ENCODE data around the gene KDM7A. TPM values are rescaled to one million over a fixed set of nuclear protein-coding genes. Genes with fewer than 3 reads are reported as not detected.

Gene KDM7A
- total and polyA plus RNA-seq, 10 of the 15 experiments (the other 5 are each of a cell fraction or from before 2014, with no cell fraction given): 0.07 to 0.96 (median 0.74) TPM

DNA sequence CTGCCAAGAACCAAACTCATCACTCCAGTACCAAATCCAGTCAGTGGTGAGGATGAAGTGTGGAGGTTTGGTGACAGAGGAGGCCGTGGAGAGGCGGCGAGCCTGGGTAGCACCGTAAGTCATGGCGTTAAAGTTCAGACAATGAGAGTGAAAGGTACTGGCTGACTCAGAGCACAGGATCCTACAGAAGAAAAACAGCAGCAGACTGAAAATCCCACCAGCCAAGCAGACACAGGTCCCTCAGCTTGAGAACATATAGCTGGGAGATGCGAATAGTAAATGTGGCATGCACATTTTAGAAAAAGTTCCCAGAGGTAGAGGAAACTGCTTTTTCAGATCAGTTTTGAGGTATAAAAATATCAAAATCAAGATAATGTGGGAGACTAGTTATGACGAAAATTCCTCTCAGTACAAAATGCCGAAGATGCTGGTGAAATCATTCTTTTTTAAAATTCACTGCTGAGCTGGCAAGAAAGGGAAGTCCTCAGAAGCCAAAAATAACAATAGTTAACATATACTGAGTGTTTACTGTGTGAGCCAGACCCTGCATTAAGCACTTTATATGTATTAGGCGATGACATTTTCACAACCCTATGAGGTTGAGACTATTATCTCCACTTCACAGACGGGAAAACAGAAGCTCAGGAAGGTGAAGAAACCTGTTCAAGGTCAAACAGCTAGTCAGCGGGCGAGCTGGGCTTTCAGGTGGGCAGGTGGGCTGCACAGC is 135.0 kb downstream of the KDM7A start:
- Histone ChIP-seq H3K79me2 (ENCODE audit: control insufficient read depth, insufficient read depth, low read length) (no peaks in the 10 kb centered on the region), H2AFZ (ENCODE audit: control insufficient read depth, low read depth, low read length) (no peak overlapping the region), H3K4me2 (ENCODE audit: control insufficient read depth, insufficient read depth) (no peak overlapping the region), H3K9ac (ENCODE audit: control insufficient read depth, insufficient read depth, low read length) (no peak overlapping the region), H3K27ac (ENCODE audit: control insufficient read depth, insufficient read depth) (no peak overlapping the region), H4K20me1 (ENCODE audit: control insufficient read depth, insufficient read depth) (peaks cover 3% of the 10 kb centered on the region; the same call in 1 of the 2 replicates), H3K9me3 (replicated peaks; ENCODE audit: control insufficient read depth, insufficient read depth, low read length) (no peaks in the 10 kb centered on the region), H3K4me3 (no peak overlapping the region), H3K36me3 (ENCODE audit: control insufficient read depth in 2 of 2, insufficient read depth in 2 of 2, low read length in 1 of 2) (peaks cover 0 to 11% of the 10 kb centered on the region in 2 experiments; a peak in 3 of 4 replicates), H3K4me1 (ENCODE audit: control insufficient read depth, insufficient read depth, low read length) (no peaks in the 10 kb centered on the region), H3K27me3 (replicated peaks in 1 of 2; ENCODE audit: control insufficient read depth in 2 of 2, insufficient read depth in 2 of 2, low read length in 1 of 2) (no peaks in the 10 kb centered on the region)
- POLR2A ChIA-PET: no interaction called here
- intact Hi-C loops (cut with micrococcal nuclease; ENCODE audit: unreplicated experiment): no loop called here
- in situ Hi-C loops (cut with MboI): no loop called here
- no peak for FAIRE-seq
- 91% methylated on average over 12 of the region's 12 CpGs for WGBS (ENCODE audit: insufficient coverage, insufficient replicate concordance, low lambda C conversion rate, missing lambda C conversion rate)
- DNase-seq (ENCODE audit: low read depth, low spot score): no peak
- RAD21 ChIA-PET (ENCODE audit: unreplicated experiment): no interaction called here
- SMC1A ChIA-PET (ENCODE audit: uncharacterized antibody, unreplicated experiment): no interaction called here
- CTCF ChIA-PET: interaction anchor here (0.6 to 1.1 kb wide), 2 partner anchors 12 to 212 kb away, joined by 3 to 4 read pairs; no protein-coding TSS in a partner anchor
- TF ChIP-seq NRF1 (conservative IDR thresholded peaks at IDR 0.05; ENCODE audit: low read depth, low read length) (no peak), ZNF217 (IDR thresholded peaks at IDR 0.05) (no peak), MTA3 (IDR thresholded peaks at IDR 0.05; ENCODE audit: borderline replicate concordance, low read length) (no peak), MXI1 (IDR thresholded peaks at IDR 0.05; ENCODE audit: low read depth, low read length) (no peak), CREM (IDR thresholded peaks at IDR 0.05; ENCODE audit: low read depth) (no peak), SP1 (IDR thresholded peaks at IDR 0.05; ENCODE audit: low read depth, low read length) (no peak), RB1 (IDR thresholded peaks at IDR 0.05; ENCODE audit: borderline replicate concordance) (no peak), MYC (IDR thresholded peaks at IDR 0.05; ENCODE audit: insufficient read depth, insufficient read length, insufficient replicate concordance, low read length, severe bottlenecking) (no peak), CHD4 (IDR thresholded peaks at IDR 0.05) (no peak), RFX5 (IDR thresholded peaks at IDR 0.05; ENCODE audit: low read depth, low read length) (no peak), TARDBP (IDR thresholded peaks at IDR 0.05; ENCODE audit: borderline replicate concordance) (no peak), IRF4 (IDR thresholded peaks at IDR 0.05; ENCODE audit: low read depth, low read length) (no peak)
- TF ChIP-seq, protein P1, sequence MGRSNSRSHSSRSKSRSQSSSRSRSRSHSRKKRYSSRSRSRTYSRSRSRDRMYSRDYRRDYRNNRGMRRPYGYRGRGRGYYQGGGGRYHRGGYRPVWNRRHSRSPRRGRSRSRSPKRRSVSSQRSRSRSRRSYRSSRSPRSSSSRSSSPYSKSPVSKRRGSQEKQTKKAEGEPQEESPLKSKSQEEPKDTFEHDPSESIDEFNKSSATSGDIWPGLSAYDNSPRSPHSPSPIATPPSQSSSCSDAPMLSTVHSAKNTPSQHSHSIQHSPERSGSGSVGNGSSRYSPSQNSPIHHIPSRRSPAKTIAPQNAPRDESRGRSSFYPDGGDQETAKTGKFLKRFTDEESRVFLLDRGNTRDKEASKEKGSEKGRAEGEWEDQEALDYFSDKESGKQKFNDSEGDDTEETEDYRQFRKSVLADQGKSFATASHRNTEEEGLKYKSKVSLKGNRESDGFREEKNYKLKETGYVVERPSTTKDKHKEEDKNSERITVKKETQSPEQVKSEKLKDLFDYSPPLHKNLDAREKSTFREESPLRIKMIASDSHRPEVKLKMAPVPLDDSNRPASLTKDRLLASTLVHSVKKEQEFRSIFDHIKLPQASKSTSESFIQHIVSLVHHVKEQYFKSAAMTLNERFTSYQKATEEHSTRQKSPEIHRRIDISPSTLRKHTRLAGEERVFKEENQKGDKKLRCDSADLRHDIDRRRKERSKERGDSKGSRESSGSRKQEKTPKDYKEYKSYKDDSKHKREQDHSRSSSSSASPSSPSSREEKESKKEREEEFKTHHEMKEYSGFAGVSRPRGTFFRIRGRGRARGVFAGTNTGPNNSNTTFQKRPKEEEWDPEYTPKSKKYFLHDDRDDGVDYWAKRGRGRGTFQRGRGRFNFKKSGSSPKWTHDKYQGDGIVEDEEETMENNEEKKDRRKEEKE (IDR thresholded peaks at IDR 0.05): no peak
- TF ChIP-seq, protein P2, sequence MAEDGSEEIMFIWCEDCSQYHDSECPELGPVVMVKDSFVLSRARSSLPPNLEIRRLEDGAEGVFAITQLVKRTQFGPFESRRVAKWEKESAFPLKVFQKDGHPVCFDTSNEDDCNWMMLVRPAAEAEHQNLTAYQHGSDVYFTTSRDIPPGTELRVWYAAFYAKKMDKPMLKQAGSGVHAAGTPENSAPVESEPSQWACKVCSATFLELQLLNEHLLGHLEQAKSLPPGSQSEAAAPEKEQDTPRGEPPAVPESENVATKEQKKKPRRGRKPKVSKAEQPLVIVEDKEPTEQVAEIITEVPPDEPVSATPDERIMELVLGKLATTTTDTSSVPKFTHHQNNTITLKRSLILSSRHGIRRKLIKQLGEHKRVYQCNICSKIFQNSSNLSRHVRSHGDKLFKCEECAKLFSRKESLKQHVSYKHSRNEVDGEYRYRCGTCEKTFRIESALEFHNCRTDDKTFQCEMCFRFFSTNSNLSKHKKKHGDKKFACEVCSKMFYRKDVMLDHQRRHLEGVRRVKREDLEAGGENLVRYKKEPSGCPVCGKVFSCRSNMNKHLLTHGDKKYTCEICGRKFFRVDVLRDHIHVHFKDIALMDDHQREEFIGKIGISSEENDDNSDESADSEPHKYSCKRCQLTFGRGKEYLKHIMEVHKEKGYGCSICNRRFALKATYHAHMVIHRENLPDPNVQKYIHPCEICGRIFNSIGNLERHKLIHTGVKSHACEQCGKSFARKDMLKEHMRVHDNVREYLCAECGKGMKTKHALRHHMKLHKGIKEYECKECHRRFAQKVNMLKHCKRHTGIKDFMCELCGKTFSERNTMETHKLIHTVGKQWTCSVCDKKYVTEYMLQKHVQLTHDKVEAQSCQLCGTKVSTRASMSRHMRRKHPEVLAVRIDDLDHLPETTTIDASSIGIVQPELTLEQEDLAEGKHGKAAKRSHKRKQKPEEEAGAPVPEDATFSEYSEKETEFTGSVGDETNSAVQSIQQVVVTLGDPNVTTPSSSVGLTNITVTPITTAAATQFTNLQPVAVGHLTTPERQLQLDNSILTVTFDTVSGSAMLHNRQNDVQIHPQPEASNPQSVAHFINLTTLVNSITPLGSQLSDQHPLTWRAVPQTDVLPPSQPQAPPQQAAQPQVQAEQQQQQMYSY (CRISPR knock-in tag; IDR thresholded peaks at IDR 0.05): no peak
- ATAC-seq: no peak
- BruUV-seq (replicated peaks): no TSS peak

Data from GM12878 (cell line).